ENCODE results near the gene DIO3. TPM values are rescaled to one million over a fixed set of nuclear protein-coding genes. Genes with fewer than 3 reads are reported as not detected.
A peak's percentile ranks its signal among the peaks of the same experiment; 100 is the strongest.

DIO3 gene
- 318 TPM for polyA plus RNA-seq (2012; ENCODE audit: insufficient read length, low read depth)

GRCh38 chr14:101561145-101561896, at the start of gene DIO3:
Gene DIO3 (plus strand): TSS chr14:101561495.
- TF ChIP-seq FOXP2 (optimal IDR thresholded peaks at IDR 0.05; ENCODE audit: borderline replicate concordance, extremely low read depth, extremely low read length, insufficient read depth) (no peak), TAF1 (IDR thresholded peaks at IDR 0.05; ENCODE audit: borderline replicate concordance, insufficient read depth, low read length) (peak; percentile 78; the same call in 1 of the 2 replicates), SIN3A (IDR thresholded peaks at IDR 0.05; ENCODE audit: borderline replicate concordance, insufficient read depth, low read length) (no peak), POLR2AphosphoS5 (IDR thresholded peaks at IDR 0.05; ENCODE audit: low read depth, low read length) (peak; percentile 96), REST (IDR thresholded peaks at IDR 0.05; ENCODE audit: insufficient read depth in 1 of 2, low read depth in 2 of 2, low read length in 2 of 2) (peak in 1 of 2 experiments; percentile 37; a peak in 1 of 4 replicates)

GRCh38 chr14:101511620-101512375, 49.5 kb upstream of the DIO3 start:
- TF ChIP-seq SIN3A (IDR thresholded peaks at IDR 0.05; ENCODE audit: borderline replicate concordance, insufficient read depth, low read length) (no peak), FOXP2 (optimal IDR thresholded peaks at IDR 0.05; ENCODE audit: borderline replicate concordance, extremely low read depth, extremely low read length, insufficient read depth) (no peak), REST (IDR thresholded peaks at IDR 0.05; ENCODE audit: insufficient read depth in 1 of 2, low read depth in 2 of 2, low read length in 2 of 2) (no peak), TAF1 (IDR thresholded peaks at IDR 0.05; ENCODE audit: borderline replicate concordance, insufficient read depth, low read length) (no peak), POLR2AphosphoS5 (IDR thresholded peaks at IDR 0.05; ENCODE audit: low read depth, low read length) (no peak)

- TF ChIP-seq POLR2AphosphoS5 (IDR thresholded peaks at IDR 0.05; ENCODE audit: low read depth, low read length) (no peak), REST (IDR thresholded peaks at IDR 0.05; ENCODE audit: insufficient read depth in 1 of 2, low read depth in 2 of 2, low read length in 2 of 2) (no peak), FOXP2 (optimal IDR thresholded peaks at IDR 0.05; ENCODE audit: borderline replicate concordance, extremely low read depth, extremely low read length, insufficient read depth) (no peak), SIN3A (IDR thresholded peaks at IDR 0.05; ENCODE audit: borderline replicate concordance, insufficient read depth, low read length) (no peak), TAF1 (IDR thresholded peaks at IDR 0.05; ENCODE audit: borderline replicate concordance, insufficient read depth, low read length) (no peak)
Observed at GRCh38 chr14:101512376-101512695, 49.0 kb upstream of the DIO3 start.

- TF ChIP-seq REST (IDR thresholded peaks at IDR 0.05; ENCODE audit: insufficient read depth in 1 of 2, low read depth in 2 of 2, low read length in 2 of 2) = no peak
- TF ChIP-seq SIN3A (IDR thresholded peaks at IDR 0.05; ENCODE audit: borderline replicate concordance, insufficient read depth, low read length) = no peak
- TF ChIP-seq POLR2AphosphoS5 (IDR thresholded peaks at IDR 0.05; ENCODE audit: low read depth, low read length) = no peak
- no peak for TF ChIP-seq TAF1 (IDR thresholded peaks at IDR 0.05; ENCODE audit: borderline replicate concordance, insufficient read depth, low read length)
- no peak for TF ChIP-seq FOXP2 (optimal IDR thresholded peaks at IDR 0.05; ENCODE audit: borderline replicate concordance, extremely low read depth, extremely low read length, insufficient read depth)
Observed at GRCh38 chr14:101514136-101514535, 47.2 kb upstream of the DIO3 start.

All from PFSK-1 (cell line).